ENCODE results near the gene SPAG16. TPM values are rescaled to one million over a fixed set of nuclear protein-coding genes. Genes with fewer than 3 reads are reported as not detected.

Gene SPAG16
- total RNA-seq, 4 donors from 2014 or later = 1.1 to 8.8 (median 6.3) TPM

DNA sequence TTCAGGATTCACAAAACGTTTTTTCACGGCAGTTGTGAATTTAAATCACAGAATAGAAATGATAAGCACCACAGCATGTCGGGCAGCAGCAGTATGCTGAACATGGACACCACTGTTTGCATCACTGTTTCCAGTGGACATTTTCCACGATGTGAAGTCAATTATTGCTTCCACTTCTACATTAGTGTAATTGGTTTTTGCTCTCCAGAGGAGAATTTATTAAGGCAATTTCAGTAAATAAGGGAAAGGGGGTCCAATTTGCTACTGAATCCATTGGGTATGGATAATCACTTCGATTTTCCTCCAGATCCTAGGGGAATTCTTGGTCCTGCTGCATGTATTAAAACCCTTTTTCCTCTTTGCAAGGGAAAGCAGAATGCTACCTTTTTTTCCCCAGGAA lies 1096.4 kb downstream of the SPAG16 start:
- Histone ChIP-seq H3K27me3 (no peaks in the 10 kb centered on the region), H3K27ac (no peak overlapping the region), H3K4me3 (no peak overlapping the region), H3K36me3 (no peaks in the 10 kb centered on the region), H3K9me3 (no peaks in the 10 kb centered on the region), H3K4me1 (peaks cover 5 to 6% of the 10 kb centered on the region in 2 donors)
- DNase-seq (no peak), ATAC-seq (no peak)
- in situ Hi-C loops (cut with MboI; ENCODE audit: low sequenced_read_pairs in 4 of 4) = no loop called here
- intact Hi-C loops (cut with DNase I; ENCODE audit: low total_unique reads) = no loop called here
- TF ChIP-seq POLR2A (IDR thresholded peaks at IDR 0.05) = no peak
- TF ChIP-seq, protein P1, sequence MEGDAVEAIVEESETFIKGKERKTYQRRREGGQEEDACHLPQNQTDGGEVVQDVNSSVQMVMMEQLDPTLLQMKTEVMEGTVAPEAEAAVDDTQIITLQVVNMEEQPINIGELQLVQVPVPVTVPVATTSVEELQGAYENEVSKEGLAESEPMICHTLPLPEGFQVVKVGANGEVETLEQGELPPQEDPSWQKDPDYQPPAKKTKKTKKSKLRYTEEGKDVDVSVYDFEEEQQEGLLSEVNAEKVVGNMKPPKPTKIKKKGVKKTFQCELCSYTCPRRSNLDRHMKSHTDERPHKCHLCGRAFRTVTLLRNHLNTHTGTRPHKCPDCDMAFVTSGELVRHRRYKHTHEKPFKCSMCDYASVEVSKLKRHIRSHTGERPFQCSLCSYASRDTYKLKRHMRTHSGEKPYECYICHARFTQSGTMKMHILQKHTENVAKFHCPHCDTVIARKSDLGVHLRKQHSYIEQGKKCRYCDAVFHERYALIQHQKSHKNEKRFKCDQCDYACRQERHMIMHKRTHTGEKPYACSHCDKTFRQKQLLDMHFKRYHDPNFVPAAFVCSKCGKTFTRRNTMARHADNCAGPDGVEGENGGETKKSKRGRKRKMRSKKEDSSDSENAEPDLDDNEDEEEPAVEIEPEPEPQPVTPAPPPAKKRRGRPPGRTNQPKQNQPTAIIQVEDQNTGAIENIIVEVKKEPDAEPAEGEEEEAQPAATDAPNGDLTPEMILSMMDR (IDR thresholded peaks at IDR 0.05 in 4 of 5, conservative IDR thresholded peaks at IDR 0.05 in 1 of 5) = no peak

- DNase-seq (no peak), ATAC-seq (no peak)
- in situ Hi-C loops (cut with MboI; ENCODE audit: low sequenced_read_pairs in 4 of 4) = no loop called here
- H3K9me3 ChIP-seq = no peaks in the 10 kb centered on the region
- no peak overlapping the region for H3K4me3 ChIP-seq
- intact Hi-C loops (cut with DNase I; ENCODE audit: low total_unique reads) = no loop called here
- H3K27ac ChIP-seq = no peak overlapping the region
- H3K36me3 ChIP-seq = no peaks in the 10 kb centered on the region
- no peak for TF ChIP-seq POLR2A (IDR thresholded peaks at IDR 0.05)
- TF ChIP-seq, protein P1 (IDR thresholded peaks at IDR 0.05 in 4 of 5, conservative IDR thresholded peaks at IDR 0.05 in 1 of 5) = no peak
- H3K4me1 ChIP-seq = peaks cover 5 to 6% of the 10 kb centered on the region in 2 donors
- no peaks in the 10 kb centered on the region for H3K27me3 ChIP-seq
These were observed 1098.0 kb downstream of the SPAG16 start for GRCh38 chr2:214382229-214382628.

DNA sequence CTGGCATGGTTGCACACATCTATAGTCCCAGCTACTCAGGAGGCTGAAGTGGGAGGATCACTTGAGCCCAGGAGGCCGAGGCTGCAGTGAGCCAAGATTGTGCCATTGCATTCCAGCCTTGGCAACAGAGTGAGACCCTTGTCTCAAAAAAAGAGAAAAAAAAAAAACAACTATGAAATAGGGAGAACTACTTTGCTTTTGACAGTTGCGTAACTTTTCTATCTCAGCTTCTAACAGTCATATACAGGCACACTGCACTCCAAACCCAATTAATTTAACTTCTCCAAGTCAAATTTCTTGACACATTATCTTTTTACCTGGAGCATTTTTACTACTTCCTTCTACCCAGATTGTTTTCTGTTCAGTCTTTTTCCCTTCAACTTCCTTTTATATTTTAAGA lies 1102.5 kb downstream of the SPAG16 start:
- Histone ChIP-seq H3K27ac (no peak overlapping the region), H3K27me3 (no peaks in the 10 kb centered on the region), H3K4me1 (no peaks in the 10 kb centered on the region), H3K36me3 (no peaks in the 10 kb centered on the region), H3K4me3 (no peak overlapping the region), H3K9me3 (no peaks in the 10 kb centered on the region)
- no peak for TF ChIP-seq POLR2A (IDR thresholded peaks at IDR 0.05)
- TF ChIP-seq, protein P1 (IDR thresholded peaks at IDR 0.05 in 4 of 5, conservative IDR thresholded peaks at IDR 0.05 in 1 of 5) = no peak
- DNase-seq = no peak
- ATAC-seq = no peak
- in situ Hi-C loops (cut with MboI; ENCODE audit: low sequenced_read_pairs in 4 of 4) = no loop called here
- intact Hi-C loops (cut with DNase I; ENCODE audit: low total_unique reads) = no loop called here

DNA sequence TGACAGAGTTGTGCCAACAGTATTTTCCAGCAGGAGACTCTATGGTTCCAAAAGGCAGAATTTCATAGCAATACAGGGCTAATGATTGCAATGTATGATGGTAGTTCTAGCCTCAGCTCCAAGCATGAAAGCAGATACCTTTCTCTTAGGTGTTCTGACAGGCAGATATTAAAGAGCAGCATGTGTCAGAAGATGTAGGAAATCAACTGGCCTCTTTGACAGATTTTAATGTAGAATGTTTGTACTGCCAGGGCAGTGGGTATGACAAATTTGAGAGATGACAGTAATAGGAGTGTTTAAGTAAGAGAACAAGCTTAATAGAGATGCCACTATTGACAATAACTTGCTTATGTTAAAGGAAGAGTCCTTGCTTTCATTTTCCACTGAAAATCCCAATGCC lies 1105.1 kb downstream of the SPAG16 start:
- intact Hi-C loops (cut with DNase I; ENCODE audit: low total_unique reads) = no loop called here
- no peaks in the 10 kb centered on the region for H3K9me3 ChIP-seq
- H3K27ac ChIP-seq = no peak overlapping the region
- H3K4me1 ChIP-seq = no peaks in the 10 kb centered on the region
- H3K4me3 ChIP-seq = no peak overlapping the region
- no peak for ATAC-seq
- no peaks in the 10 kb centered on the region for H3K36me3 ChIP-seq
- in situ Hi-C loops (cut with MboI; ENCODE audit: low sequenced_read_pairs in 4 of 4) = no loop called here
- no peak for TF ChIP-seq POLR2A (IDR thresholded peaks at IDR 0.05)
- TF ChIP-seq, protein P1 (IDR thresholded peaks at IDR 0.05 in 4 of 5, conservative IDR thresholded peaks at IDR 0.05 in 1 of 5) = no peak
- DNase-seq = no peak
- H3K27me3 ChIP-seq = no peaks in the 10 kb centered on the region

DNA sequence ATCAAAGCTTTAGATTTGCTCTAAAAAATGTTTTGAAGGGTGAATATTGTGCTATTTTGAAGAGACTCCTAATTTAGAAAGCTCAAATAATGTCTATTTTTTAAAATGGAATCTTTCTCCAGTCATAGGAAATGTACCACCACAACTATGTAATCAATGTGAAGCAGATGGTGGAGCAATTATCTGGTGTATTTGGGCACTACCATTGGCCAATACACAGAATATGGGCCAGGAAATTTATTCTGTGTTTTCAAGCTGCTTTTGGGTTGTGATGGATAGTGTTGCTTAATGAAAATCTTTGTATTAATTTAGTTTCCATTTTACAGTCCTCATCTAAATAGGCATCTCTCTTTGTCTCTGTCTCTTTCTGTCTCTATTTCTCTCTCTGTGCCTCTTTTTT lies 1109.5 kb downstream of the SPAG16 start:
- H3K9me3 ChIP-seq = no peaks in the 10 kb centered on the region
- no peaks in the 10 kb centered on the region for H3K4me1 ChIP-seq
- H3K27ac ChIP-seq = no peak overlapping the region
- ATAC-seq = no peak
- intact Hi-C loops (cut with DNase I; ENCODE audit: low total_unique reads) = no loop called here
- DNase-seq = no peak
- no peaks in the 10 kb centered on the region for H3K27me3 ChIP-seq
- in situ Hi-C loops (cut with MboI; ENCODE audit: low sequenced_read_pairs in 4 of 4) = no loop called here
- TF ChIP-seq POLR2A (IDR thresholded peaks at IDR 0.05) = no peak
- TF ChIP-seq, protein P1 (IDR thresholded peaks at IDR 0.05 in 4 of 5, conservative IDR thresholded peaks at IDR 0.05 in 1 of 5) = no peak
- no peaks in the 10 kb centered on the region for H3K36me3 ChIP-seq
- H3K4me3 ChIP-seq = no peak overlapping the region
